GM21381 (cell line): Measurements from ENCODE around the gene UVSSA.

Experiments
- ATAC-seq: cut with Tn5 transposase; IDR thresholded peaks from one replicate; pipeline ENCODE4 v1.9.1; 2021; ENCODE audit warnings: mild to moderate bottlenecking, moderate library complexity; ENCODE audit not compliant: unreplicated experiment

UVSSA gene

DNA sequence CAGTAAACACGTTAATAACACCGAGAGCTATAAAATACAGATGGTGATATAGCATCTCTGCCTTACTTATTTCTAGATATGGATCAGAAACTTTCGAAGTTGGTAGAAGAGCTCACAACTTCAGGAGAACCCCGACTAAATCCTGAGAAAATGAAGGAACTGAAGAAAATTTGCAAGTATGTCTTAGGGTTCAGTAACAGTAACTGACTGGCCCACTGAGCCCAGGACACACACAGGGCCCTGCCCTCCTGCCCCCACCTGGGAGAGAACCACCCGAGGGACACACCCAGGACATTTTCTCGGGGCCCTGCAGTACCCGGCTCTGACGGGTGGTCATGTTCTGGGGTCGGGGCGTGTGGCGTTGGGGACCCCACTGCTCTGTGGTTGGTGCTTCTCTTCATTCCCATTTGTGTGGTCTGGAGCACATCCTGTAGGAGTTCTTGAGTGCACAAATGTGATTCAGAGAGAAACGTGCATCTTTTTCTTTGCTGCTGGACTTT, 1.1 kb downstream of the UVSSA start:
- ATAC-seq = no peak

DNA sequence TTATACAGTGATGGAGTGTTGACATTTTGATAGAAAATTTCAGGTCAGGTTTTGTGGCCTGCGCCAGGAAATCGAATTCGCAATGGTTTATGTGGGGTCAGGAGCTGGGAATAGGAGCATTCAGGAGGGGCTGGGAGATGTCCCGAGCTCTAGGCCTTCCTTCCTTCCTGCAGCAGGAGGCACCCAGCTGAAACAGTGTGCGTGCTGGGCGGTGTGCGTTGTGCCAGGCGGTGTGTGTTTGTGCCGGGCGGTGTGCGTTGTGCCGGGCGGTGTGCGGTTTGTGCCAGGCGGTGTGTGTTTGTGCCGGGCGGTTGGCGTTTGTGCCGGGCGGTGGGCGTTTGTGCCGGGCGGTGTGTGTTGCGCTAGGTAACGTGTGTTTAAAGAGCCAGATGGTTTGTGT, 1.7 kb downstream of the UVSSA start:
- no peak for ATAC-seq

DNA sequence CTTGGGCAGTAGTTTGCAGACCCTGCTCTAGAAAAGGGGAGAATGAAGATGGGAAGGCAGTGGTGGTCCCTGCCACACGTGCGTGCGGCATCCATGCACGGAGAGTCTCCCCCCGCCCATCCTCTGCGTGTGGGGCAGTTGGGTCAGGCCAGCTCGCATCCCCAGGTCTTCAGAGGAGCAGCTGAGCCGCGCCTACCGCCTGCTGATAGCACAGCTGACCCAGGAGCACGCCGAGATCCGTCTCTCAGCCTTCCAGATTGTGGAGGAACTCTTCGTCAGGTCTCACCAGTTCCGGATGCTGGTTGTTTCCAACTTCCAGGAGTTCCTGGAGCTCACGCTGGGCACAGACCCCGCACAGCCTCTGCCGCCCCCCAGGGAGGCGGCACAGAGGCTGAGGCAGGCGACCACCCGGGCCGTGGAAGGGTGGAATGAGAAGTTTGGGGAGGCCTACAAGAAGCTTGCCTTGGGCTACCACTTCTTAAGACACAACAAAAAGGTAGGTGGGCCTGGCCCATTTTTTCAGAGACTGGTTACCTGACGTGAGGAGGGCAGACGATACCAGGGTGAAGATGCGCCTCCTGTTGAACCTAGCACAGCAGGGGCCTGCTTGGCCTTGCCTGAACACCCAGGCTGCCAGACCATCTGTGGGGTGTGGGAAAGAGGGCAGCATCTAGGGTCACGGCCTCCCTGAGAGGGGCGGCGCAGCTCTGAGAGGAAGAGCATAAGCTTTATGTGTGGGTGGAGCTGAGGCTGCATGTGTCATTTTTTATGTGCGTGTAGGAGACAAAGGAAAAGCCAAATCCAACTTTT, 2.6 kb downstream of the UVSSA start:
- ATAC-seq = no peak

DNA sequence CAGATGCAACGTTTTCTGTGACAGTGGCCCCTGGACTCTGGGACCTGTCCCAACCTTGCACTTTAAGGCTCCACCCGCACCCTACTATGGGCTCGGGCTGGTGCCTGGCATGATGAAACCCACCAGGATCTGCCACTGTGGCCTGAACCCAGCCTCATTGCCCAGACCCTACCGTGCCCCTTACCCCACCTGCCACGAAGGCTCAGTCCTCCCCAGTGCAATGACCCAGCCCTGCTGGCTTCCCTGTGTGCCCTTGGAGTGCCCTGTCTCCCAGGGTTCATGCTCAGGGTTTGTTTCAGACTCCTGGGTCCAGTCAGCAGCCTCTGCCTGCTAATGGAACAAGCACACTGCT, 3.1 kb downstream of the UVSSA start:
- ATAC-seq = no peak

DNA sequence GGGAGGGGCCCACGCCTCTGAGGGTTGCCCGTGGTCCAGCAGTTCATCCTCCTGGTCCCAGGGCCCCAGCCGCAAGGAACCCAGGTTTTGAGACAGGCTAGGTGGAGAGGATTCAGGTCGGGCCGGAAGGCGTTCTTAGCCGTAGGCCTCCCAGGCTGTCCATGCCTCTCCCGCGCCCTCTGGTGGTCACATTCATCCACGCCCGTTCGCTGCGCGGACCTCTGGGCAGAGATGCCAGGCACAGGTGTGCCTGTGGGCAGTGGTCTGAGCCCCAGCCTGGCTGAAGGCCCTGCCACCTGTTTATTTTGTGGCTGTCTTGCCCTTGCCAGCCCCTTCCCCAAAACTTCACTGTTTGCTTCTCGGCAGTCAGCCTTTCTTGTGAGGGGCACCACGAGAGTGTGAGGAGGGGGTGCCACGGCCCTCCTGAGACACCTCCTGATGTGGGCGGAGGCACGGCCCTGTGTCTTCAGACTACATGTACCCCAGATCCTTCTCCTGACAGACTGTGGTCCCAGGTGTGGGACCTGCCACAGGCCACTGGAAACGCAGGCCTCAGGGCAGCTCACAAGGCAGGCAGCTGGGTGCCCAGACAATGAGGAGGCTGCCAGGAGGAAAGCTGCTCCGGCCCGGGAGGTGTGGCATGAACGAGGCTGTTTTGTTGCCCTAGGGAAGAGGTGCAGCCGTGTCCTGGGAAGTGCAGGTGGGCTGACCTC, 5.0 kb downstream of the UVSSA start:
- ATAC-seq = no peak

DNA sequence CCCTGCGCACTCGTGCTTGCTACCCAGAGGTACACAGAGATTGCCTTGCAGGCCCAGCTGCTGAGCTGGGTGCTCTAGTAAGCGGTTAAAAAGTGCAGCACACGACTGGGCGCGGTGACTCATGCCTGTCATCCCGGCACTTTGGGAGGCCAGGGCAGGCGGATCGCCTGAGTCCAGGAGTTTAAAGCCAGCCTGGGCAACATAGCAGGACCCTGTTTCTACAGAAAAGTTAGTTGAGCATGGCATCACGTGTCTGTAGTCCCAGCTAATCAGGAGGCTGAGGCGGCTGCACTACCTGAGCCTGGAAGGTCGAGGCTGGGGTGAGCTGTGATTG, 5.5 kb downstream of the UVSSA start:
- ATAC-seq = no peak

DNA sequence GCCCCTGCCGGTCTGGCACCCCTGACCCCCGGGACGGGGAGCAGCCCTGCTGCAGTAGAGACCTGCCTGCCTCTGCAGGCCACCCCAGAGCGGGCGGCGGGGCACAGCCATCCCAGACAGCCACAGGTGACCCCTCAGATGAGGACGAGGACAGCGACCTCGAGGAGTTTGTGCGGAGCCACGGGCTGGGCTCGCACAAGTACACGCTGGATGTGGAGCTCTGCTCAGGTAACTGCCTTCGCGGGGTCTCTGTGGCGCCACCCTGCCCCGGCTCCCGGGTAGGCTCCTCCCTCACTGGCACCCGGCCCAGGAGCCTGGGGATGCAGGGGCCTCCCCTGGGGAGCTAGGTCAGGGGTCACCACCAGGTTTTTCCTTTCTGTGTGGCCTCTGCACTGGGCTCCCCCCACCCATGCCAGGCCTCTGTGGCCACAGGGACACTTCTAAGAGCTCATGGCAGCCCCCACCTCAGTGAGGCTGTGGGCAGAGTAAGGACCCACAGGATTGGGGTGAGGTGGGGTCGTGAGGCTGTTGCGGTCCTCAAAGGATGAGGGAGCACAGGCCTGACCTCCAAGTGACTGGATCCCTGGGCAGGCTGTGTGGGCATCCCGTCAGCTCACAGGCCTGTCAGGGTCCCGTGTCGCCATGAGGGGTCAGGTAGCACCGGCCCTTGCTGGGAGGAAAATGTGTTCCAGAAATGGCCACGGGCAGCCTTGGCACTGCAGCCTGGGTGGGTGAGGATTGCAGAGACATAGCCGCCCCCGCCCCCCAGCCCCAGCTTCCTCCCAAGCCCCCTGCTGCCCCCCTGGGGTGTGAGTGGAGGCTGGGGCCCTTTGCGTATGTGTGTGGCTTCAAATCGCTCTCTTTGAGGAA, 6.4 kb downstream of the UVSSA start:
- ATAC-seq = no peak

DNA sequence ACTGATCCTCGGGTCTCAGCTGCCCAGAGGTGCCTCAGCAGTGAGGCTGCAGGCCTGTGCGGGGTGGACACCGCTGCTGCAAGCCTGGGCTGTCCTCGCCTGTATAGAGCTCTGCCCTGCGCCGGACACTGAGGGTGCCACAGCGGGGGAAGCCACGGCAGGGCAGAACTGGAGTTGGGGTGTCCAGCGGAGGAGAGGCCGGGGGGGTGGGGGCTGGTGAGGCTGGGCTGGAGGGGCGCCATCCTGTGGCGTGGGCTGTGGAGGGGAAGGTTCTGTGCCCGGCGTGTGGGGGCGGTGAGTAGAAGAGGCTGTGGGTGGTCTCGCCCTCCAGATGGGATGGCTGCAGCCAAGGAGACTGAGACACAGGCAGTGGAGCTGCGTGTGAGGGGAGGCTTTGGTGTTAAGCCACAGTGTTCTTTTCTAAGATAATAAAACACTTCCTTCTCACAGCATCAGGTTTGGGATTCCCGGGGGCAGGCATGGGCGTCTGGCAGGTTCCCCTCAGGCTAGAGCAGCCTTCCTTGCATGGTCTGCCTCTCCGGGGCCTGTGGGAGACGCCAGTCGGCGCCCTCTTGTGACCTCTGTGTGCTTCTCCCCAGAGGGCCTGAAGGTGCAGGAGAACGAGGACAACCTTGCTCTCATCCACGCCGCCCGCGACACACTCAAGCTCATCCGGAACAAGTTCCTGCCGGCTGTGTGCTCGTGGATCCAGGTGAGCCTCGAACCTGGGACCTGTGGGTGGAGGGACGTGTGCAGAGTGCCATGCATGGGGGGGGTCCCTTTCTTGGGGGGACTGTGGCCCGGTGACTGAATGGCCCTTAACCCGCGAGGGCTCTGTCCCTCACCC, 7.4 kb downstream of the UVSSA start:
- no peak for ATAC-seq

DNA sequence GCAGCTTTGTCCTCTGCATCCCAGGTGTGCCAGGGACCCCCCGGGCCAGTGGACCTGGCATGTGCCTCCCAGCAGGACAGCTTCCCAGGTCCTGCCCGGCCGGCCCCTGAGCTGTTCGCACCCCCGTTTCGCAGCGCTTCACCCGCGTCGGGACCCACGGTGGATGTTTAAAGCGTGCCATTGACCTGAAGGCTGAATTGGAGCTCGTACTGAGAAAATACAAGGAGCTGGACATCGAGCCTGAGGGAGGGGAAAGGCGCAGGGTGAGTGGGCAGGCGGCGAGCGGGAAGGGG, 7.9 kb downstream of the UVSSA start:
- no peak for ATAC-seq

DNA sequence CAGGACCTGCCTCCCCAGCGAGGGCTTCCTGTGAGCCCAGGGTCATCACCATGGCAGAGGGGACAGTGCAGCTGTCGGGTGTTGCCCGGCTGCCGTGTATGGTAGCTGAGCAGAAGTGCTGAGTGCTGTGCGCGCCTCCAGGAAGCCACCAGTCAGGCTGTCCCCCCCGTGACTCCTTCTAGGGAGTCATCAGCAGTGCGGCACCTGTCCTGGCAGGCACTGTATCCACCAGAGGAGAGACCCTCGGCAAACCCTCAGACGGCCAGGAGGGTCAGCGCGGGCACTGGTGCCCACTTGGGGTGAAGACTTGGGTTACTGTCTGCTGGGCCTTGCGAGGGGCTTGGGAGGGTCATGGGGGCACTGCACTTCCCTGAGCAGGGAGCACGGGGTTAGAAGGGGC, 8.4 kb downstream of the UVSSA start:
- ATAC-seq = no peak

DNA sequence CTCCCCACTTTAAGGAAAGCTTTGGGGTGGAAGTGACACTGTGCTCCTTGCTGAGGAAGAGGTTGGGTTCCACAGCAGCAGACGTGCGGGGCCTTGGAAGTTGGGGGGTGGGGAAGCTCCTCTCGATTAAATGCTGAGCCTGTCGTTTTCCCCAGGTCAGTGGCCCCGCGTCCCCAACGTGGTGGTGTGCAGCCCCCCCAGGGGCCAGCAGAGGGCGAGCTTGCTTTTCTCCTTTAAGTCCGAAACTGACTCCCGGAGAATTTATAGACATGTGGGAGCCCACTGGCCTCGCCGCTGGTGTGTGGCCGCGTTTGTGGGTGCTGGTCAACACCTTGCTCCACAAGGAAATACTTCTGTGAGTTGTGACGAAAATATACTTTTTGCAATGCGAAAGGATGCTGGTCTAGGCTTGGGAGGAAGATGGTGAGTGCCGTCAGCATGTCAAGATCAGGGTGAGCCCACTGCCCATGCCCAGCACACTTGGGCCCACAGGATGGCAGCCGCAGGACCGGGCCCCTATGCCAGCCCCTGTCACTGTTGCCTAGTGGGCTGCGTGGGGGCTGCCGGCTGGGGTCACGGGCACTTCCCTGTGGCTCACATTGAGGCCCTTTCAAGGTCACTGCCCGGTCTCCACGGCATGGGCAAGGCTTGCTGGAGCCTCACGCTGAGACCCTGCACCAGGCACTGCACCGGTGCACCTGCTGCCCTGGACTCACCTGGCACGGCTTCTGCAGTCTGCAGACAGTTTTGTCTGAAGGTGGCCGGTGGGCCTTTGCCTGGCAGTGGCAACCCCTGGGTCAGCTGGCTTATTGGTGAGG, 9.4 kb downstream of the UVSSA start:
- no peak for ATAC-seq

DNA sequence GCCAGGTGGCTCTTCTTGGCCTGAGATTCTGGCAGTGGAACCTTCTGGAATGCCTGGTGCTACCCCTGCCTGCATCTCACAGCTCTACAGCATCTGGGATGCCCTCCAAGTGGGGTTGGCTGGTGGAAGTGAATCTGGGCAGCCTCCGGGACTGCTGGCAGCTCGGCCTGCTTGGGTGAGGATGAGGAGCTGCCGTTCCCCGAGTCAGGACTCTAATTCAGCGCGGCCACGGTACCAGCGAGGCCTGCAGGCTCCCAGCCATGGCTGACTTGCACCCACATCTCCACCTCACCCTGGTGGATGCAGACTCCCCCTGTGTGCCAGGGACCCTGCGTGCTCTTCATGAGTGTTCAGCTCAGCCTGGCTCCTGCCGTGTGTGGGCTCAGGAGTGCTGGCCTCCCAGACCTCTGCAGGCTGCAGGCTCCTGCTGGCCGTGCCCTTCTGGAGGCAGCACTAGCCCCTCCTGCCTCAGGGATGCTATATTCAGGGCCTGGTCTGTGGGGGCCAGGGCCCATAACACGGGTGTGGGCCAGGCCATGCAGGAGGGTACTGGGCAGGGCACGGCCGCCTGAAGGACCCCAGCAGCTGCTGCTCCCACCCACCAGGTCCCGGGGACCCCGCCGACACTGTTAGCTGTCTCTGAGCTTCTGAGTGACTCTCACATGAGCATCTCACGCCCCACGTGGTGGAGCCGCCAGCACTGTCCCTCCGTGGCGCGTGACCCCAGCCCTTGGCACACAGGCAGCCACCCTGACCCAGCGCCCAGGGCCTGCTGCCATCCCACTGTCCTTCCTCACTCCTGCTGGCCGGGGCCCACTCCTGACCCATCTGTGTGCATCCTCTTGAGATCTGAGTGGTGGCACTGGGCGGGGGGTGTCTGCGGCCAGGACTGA, 10.6 kb downstream of the UVSSA start:
- no peak for ATAC-seq

DNA sequence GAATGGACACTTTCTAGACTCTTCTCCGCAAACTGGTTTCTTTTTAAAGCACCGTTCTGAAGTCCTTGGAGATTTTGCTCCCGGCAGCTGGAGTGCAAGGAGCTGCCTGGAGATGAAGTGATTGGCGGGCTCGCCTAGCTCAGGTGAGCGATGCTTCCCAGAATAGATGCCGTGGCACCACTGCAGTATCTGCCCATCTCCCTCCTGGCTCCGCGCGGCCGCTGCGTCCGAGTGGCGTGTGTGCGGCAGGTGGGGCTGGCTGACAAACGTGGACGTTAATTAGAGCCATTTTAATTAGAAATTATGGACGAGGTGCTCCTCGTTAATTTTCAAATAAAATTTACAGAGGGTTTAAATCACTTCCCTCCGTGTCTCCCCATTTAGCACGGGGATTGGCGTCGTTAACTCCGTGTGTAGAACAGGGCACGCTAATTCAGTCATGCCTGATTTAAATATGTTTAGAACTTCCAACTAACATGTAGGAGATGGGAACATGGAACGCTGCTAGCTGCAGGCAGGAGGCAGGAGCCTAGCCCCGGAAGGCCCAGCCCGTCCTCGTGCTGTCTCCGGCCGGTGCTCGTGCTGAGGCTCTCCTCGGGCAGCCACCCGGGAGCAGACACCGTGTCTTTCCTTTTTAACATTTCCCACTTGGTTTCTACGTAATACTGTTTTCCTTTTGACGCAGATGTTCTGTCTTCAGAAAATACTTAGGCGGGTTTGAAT, 11.6 kb downstream of the UVSSA start:
- ATAC-seq = no peak

DNA sequence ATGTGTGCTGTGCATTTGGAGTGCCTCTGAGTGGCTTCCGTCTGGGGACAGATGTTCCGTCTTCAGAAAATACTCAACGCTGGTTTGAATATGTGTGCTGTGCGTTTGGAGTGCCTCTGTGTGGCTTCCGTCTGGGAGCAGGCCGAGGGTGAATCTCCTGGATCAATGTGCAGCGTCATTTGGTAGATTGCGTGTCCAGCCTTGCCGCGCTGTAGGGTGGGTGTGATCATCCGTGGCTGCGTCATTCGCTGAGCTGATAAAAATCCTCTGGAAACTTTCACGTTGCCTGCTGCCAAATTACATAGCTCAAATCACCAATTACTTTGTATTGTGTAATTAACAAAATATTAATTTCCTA, 12.1 kb downstream of the UVSSA start:
- no peak for ATAC-seq

DNA sequence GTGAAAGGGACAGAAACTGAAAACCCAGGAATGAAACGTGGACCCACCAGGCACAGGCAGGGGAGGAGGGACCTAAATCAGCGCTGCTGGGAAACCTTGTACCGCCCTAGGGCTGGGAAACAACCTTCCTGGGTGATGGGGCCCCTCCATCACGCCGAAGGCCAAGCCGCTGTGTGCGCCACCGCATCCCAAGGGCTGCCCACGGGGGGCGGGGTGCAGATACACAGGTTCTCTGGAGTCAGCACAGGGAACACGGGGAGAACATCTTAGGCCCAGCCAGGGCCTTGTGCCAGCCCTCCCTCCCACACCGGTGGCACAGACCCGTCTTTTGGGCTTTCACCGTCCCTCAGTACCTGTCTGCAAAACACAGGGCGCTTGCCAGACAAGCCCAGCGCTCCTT, 13.0 kb downstream of the UVSSA start:
- no peak for ATAC-seq

DNA sequence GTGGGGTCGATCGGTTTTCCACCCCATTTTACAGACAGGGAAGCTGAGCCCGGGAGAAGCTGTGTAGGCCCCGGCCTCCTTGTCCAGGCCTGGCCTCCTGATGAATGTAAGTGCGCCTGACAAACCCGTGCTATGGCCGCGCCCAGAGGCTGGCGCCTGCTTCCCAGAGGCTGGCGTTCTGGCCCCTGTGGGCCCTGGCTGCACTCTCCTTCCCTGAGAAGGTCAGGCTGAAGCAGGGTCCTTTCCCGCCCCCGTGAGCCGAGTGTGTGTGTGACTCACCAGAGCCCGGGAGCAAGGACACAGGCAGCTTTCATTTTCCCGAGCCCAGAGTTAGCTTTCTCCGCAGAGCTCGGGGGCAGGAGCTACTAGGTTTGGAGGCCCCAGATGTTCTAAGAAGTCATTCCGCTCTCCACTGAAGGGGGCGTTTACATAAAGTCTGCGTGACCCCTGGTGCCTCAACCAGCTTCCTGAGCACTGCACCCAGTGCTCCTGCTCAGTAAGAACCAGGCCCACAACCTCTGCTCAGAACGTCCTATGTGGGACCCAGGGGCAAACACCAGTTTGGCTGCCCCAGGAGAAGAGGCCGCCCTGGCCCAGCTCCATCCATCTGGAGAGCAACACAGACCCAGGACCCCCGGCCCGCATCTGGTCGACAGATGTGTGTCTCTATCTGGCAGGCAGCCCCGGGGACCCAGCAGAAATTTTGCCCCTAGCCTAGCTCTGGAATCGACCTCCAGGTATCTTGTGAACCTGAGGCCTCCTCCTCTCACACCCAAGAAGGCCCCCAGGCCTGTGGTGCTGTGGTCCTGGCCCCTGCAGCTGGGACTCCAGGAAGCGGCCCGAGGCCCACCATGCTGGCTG, 13.6 kb downstream of the UVSSA start:
- ATAC-seq = no peak

DNA sequence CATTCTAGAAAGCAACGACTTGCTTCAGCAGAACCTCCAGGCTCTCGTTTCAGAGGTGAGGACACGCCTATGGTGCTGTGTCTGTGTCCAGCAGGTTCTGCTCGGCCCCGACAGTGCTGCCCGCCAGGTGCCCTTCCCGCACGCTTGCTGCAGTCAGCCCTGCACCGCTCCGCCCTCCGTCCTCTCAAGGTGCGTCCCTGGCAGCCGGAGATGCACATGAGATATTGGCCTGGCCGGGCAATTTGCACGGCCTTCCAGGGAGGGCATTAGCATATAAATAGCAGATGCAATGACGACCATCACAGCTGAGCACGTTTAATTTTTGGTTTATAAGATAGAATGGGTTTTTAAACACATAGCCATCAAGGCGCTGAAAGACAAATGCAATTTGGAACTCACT, 14.4 kb downstream of the UVSSA start:
- ATAC-seq = no peak

DNA sequence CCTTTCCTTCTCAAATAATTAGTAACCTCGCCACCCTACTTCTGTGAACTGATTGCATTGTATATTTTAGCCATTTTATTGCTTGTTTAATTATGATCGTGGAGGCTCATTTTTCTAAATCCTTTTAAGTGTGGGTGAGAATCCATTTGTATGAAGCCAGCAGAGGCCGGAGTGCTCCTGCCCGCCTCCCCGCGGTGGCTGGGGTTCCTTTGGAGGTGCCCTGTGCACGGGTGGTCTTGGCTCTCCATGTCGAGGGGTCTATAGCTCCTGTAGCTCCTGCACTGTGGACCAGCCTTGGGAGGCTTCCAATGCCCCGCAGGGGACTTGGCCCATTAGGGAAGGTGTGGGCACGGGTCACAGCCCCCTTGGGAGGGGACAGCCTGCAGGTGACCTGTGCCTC, 15.0 kb downstream of the UVSSA start:
- ATAC-seq = no peak
